ENCODE results near the gene TNFRSF25. TPM values are rescaled to one million over a fixed set of nuclear protein-coding genes. Genes with fewer than 3 reads are reported as not detected.
"Not testable (repeated sequence)": the region's sequence is repeated elsewhere in the genome, so short reads cannot be mapped to it uniquely, and the experiment has no call there.

Gene TNFRSF25
- total RNA-seq, 4 donors from 2014 or later = 4.2 to 11.2 (median 8.8) TPM

DNA sequence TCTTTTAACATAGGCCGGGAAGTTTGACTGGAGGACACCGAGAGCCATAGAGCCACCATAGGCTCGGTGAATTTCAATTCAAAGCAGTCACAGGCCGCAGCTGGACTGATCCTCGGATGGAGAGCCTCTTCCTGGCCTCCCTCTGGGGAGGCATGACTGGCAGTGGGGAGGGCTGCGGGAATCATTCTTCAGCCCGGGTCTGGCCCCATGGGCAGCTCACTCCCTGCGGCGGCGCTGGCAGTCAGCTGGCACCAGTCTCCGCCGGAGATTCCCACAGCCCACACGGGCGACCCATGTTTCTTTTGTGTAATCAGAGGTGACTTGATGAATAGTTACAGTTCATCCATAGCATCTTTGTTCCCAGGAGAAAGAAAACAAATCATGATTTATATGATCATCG is 30.8 kb downstream of the TNFRSF25 start:
- H3K9me3 ChIP-seq = no peaks in the 10 kb centered on the region
- 86% methylated on average over 4 of the region's 15 CpGs; no CpG with 5 or more reads in 1 of the 2 donors for WGBS, 2 donors (ENCODE audit: low coverage in 1 of 2)
- H3K27ac ChIP-seq = no peak overlapping the region
- TF ChIP-seq POLR2AphosphoS5 (IDR thresholded peaks at IDR 0.05) (no peak), POLR2A (IDR thresholded peaks at IDR 0.05) (no peak), EP300 (IDR thresholded peaks at IDR 0.05) (no peak)
- TF ChIP-seq, protein P1, sequence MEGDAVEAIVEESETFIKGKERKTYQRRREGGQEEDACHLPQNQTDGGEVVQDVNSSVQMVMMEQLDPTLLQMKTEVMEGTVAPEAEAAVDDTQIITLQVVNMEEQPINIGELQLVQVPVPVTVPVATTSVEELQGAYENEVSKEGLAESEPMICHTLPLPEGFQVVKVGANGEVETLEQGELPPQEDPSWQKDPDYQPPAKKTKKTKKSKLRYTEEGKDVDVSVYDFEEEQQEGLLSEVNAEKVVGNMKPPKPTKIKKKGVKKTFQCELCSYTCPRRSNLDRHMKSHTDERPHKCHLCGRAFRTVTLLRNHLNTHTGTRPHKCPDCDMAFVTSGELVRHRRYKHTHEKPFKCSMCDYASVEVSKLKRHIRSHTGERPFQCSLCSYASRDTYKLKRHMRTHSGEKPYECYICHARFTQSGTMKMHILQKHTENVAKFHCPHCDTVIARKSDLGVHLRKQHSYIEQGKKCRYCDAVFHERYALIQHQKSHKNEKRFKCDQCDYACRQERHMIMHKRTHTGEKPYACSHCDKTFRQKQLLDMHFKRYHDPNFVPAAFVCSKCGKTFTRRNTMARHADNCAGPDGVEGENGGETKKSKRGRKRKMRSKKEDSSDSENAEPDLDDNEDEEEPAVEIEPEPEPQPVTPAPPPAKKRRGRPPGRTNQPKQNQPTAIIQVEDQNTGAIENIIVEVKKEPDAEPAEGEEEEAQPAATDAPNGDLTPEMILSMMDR (IDR thresholded peaks at IDR 0.05) = no peak
- ATAC-seq = no peak
- H3K4me1 ChIP-seq = peaks cover 0 to 3% (median 0%) of the 10 kb centered on the region in 3 donors
- no peaks in the 10 kb centered on the region for H3K36me3 ChIP-seq
- H3K27me3 ChIP-seq = peaks cover 68% of the 10 kb centered on the region
- no peak overlapping the region for H3K4me3 ChIP-seq

DNA sequence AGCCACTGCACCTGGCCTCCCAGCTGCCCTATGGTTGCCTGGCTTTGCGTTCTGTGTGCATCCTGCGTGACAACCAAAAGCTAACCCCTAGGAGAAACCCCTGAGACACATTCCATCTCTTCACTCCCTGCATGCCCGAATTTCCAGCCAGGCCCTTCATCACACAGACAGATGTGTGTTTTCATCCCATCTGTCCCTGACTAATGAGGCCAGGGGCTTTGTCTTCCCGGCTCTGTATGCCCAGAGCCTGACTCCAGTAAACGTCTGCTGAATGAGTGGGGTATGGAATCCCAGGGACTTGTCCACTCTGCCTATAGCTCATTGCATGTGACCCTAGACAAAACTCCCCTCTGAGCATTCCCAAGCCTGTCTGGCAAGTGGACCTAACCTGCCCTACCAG is 31.8 kb downstream of the TNFRSF25 start:
- H3K9me3 ChIP-seq = no peaks in the 10 kb centered on the region
- peaks cover 68% of the 10 kb centered on the region for H3K27me3 ChIP-seq
- TF ChIP-seq, protein P1 (IDR thresholded peaks at IDR 0.05) = no peak
- TF ChIP-seq POLR2AphosphoS5 (IDR thresholded peaks at IDR 0.05) (no peak), POLR2A (IDR thresholded peaks at IDR 0.05) (no peak), EP300 (IDR thresholded peaks at IDR 0.05) (no peak)
- no peaks in the 10 kb centered on the region for H3K36me3 ChIP-seq
- ATAC-seq = no peak
- no peak overlapping the region for H3K4me3 ChIP-seq
- no peak overlapping the region for H3K27ac ChIP-seq
- H3K4me1 ChIP-seq = no peaks in the 10 kb centered on the region
- WGBS, 2 donors (ENCODE audit: low coverage in 1 of 2) = 53 to 67% methylated on average over 3 to 4 of the region's 5 CpGs

DNA sequence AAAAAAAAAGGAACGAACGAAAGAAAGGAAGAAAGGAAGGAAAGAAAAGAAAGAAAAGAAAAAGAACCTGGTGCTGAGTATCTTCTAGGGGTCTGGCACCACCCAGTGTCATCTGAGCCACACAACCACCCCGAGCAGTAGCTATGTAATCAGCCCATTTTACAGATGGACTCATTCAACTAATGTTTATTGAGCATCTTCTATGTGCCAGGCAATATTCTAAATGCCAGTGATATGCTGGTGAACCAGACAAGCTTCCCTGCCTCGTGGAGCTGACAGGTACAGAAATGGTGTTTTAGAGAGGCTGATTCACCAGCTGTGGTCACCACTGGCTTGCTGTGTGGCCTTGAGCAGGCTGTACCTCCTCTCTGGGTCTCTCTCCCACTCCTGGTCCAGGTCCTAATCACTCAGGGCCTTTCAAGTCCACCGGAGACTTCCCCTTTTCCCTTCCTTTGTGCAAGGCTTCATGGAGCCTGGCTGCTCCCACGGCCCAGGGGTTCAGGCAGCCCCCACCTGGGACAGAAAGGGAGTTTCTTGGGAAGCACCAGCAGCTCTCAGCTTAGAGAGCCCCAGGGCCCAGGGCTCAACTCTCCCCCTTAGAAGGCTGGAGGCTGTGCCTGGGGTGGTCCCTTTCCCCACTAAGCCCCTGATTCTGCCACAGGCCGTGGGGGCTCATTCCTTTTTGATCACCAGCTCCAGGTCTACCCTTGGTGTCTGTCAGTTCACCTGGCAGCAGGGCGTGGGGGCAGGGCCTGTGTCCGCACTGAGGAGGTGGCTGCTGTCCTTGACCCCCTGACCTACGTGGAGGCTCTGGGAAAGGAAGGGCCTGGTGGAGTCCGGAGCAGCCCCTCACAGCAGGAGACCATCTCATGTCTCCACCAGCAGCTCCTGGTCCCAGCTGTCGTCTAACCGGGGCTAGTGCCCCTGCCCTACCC is 34.1 kb downstream of the TNFRSF25 start:
- H3K9me3 ChIP-seq, H3K27ac ChIP-seq, H3K4me1 ChIP-seq, H3K36me3 ChIP-seq, ATAC-seq, H3K4me3 ChIP-seq: not testable (repeated sequence)
- H3K27me3 ChIP-seq = peaks cover 68% of the 10 kb centered on the region
- 65 to 90% methylated on average over 2 to 3 of the region's 13 CpGs for WGBS, 2 donors (ENCODE audit: low coverage in 1 of 2)

DNA sequence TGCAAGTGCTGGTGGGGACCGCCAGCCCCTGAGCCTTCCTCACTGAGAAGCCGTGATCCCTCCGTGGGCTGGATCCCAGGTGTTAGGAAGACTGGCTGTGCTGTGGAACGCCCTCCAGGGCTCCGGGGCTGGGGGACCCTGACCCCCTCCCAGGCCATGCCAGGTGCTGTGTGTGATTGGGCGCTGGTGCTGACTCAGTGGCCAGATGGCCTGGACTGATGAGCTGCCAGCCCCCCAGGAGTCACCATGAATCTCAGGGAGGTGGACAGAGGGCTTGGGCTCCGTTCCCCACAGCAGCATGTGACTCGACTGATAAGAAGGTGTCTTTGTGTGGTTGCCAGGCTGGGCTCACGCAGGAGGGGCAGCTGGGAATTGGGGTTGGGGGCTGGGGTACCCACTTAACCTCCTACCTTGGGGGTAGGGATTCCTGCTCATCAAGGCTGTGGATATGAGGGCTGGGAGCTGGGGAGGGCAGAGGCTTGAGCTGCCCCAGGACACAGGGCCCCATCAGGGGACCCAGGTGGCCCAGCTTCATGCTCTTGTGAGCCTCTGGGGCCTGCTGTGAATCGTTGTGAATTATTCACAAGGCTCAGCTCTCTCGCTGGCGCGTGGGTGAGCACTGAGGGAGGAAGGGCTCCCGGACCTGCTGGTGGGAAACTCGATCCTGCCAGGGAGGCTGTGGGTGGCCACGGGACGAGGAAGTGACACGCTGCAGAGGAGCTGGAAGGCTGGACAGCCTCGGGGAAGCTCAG is 36.1 kb downstream of the TNFRSF25 start:
- not testable (repeated sequence) for H3K4me1 ChIP-seq, H3K36me3 ChIP-seq, H3K9me3 ChIP-seq, H3K27ac ChIP-seq, H3K4me3 ChIP-seq, ATAC-seq
- 17 to 25% methylated on average over 4 to 8 of the region's 19 CpGs for WGBS, 2 donors (ENCODE audit: low coverage in 1 of 2)
- peaks cover 71% of the 10 kb centered on the region for H3K27me3 ChIP-seq

DNA sequence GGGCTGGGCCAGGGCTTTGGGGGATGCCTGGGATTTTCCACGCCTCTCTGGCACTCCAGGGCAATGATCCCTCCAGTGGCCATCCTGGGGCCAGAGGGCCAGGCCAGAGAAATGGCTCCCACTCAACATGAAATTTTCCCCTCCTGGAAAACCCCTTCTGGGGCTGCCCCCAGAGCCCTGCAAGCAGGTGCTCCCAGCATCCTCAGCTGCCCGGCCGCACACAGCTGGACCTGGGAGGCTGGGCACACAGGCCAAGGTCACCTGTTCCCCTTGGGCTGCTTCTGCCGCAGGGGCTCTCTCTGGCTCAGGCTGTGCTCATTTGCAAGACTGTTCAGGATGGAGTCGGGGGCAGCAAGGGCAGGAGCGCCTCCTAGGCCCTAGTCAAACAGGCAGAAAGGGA is 37.5 kb downstream of the TNFRSF25 start:
- not testable (repeated sequence) for H3K36me3 ChIP-seq, H3K27ac ChIP-seq, ATAC-seq, H3K4me3 ChIP-seq, H3K9me3 ChIP-seq
- peaks cover 0 to 19% (median 3%) of the 10 kb centered on the region in 3 donors for H3K4me1 ChIP-seq
- no CpG with 5 or more reads among the region's 6 CpGs for WGBS, 2 donors (ENCODE audit: low coverage in 1 of 2)
- peaks cover 84% of the 10 kb centered on the region for H3K27me3 ChIP-seq

DNA sequence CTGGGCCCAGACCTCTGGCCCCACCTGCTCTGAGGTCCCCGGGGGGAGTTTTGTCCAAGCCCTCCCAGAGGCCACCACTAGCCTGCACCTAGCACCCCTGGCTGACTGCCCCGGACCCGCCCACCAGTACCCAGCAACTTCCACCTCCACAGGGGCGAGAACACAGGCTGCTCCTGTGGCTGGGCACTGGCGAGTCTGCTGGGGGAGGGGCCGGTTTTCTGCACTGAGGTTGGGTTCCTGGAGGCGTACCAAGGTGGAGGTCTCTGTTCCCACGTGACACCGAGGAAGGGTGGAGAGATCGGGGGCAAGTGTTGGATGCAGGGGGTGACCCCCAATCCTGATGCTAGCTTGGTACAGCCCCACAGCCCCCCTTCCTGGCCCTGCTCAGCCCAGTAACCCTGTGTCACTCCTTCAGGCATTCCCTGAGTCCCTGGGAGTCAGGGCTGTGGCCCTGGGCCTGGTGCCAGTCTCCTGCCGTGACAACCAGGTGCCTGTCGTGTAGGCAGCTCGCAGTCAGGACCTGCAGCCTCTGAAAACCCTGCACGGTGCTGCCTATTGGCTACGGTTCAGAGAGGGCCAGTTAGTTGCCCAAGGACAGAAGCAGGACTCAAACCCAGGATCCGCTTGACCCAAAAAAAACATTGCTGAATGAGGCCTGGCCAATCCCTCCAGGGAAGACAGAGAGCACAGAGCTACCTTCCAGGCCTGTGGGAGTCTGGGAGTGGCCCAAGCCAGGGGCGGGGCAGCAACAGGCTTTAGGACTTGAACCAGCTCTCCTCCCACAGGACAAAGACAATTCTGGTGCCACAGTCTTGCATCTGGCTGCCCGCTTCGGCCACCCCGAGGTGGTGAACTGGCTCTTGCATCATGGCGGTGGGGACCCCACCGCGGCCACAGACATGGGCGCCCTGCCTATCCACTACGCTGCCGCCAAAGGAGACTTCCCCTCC is 38.3 kb downstream of the TNFRSF25 start:
- TF ChIP-seq, protein P1 (IDR thresholded peaks at IDR 0.05) = no peak
- TF ChIP-seq EP300 (IDR thresholded peaks at IDR 0.05) (no peak), POLR2AphosphoS5 (IDR thresholded peaks at IDR 0.05) (no peak), POLR2A (IDR thresholded peaks at IDR 0.05) (no peak)
- Histone ChIP-seq H3K9me3 (no peaks in the 10 kb centered on the region), H3K36me3 (no peaks in the 10 kb centered on the region), H3K27me3 (peaks cover 92% of the 10 kb centered on the region), H3K4me3 (no peak overlapping the region), H3K27ac (no peak overlapping the region), H3K4me1 (peaks cover 0 to 25% (median 3%) of the 10 kb centered on the region in 3 donors)
- no peak for ATAC-seq
- 100% methylated on average over 1 of the region's 26 CpGs; no CpG with 5 or more reads in 1 of the 2 donors for WGBS, 2 donors (ENCODE audit: low coverage in 1 of 2)
